GM12872 (cell line): ENCODE data around the gene EDARADD.

Experiments used
- TF ChIP-seq, protein P1 (sequence below): IDR thresholded peaks from 3 replicates; pipeline ENCODE4 v1.5.1; 2011; ENCODE audit warnings: low read depth, mild to moderate bottlenecking, low read length, moderate library complexity; ENCODE audit not compliant: insufficient read depth

Gene EDARADD

GRCh38 chr1:236467327-236467641, 73.2 kb downstream of the EDARADD start:
- TF ChIP-seq, protein P1, sequence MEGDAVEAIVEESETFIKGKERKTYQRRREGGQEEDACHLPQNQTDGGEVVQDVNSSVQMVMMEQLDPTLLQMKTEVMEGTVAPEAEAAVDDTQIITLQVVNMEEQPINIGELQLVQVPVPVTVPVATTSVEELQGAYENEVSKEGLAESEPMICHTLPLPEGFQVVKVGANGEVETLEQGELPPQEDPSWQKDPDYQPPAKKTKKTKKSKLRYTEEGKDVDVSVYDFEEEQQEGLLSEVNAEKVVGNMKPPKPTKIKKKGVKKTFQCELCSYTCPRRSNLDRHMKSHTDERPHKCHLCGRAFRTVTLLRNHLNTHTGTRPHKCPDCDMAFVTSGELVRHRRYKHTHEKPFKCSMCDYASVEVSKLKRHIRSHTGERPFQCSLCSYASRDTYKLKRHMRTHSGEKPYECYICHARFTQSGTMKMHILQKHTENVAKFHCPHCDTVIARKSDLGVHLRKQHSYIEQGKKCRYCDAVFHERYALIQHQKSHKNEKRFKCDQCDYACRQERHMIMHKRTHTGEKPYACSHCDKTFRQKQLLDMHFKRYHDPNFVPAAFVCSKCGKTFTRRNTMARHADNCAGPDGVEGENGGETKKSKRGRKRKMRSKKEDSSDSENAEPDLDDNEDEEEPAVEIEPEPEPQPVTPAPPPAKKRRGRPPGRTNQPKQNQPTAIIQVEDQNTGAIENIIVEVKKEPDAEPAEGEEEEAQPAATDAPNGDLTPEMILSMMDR, result no peak

- TF ChIP-seq, protein P1, result no peak
These were observed 74.5 kb downstream of the EDARADD start for GRCh38 chr1:236468625-236469024.

GRCh38 chr1:236469466-236469865, 75.4 kb downstream of the EDARADD start:
- TF ChIP-seq, protein P1, result no peak

- TF ChIP-seq, protein P1, result no peak
These were observed 77.0 kb downstream of the EDARADD start for GRCh38 chr1:236471096-236471495.

DNA sequence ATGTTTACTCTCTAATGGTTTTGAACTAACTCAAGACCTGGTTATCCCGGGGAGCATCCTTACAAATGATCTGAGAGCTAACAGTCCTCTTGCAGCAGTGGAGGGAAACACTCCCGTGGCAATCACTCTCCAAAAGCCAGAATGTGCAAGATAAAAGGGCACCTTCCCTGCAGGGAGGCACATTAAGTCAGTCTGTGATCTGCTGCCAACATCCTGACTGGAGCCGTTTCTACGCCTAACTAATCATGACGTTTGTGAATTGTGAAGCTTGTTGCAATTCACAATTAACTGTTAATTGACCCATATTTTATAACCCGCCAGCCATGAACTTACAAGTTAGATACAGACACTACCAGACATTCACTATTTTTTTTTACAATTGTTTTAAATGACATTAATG, 77.6 kb downstream of the EDARADD start:
- TF ChIP-seq, protein P1, result no peak

- TF ChIP-seq, protein P1, result no peak
These were observed 79.0 kb downstream of the EDARADD start for GRCh38 chr1:236472850-236473788.

GRCh38 chr1:236476019-236476418, 81.9 kb downstream of the EDARADD start:
- TF ChIP-seq, protein P1, result no peak
